ENCODE results near the gene ADRA1B.

ADRA1B gene

GRCh38 chr5:159915904-159916840 lies at the start of gene ADRA1B:
Gene ADRA1B (plus strand): TSS chr5:159916482. CDS start chr5:159916906, 424 bp downstream.
- peak; percentile 76 for DNase-seq (ENCODE audit: low read depth)

GRCh38 chr5:159873680-159874079 lies 42.6 kb upstream of the ADRA1B start:
- DNase-seq (ENCODE audit: low read depth), result peak; percentile 68

GRCh38 chr5:159874263-159874662 lies 42.0 kb upstream of the ADRA1B start:
- peak; percentile 59 for DNase-seq (ENCODE audit: low read depth)

GRCh38 chr5:159877016-159877415 lies 39.3 kb upstream of the ADRA1B start:
- no peak for DNase-seq (ENCODE audit: low read depth)

- no peak for DNase-seq (ENCODE audit: low read depth)
Measured at GRCh38 chr5:159877894-159878448, 38.3 kb upstream of the ADRA1B start.

GRCh38 chr5:159878988-159879471 lies 37.3 kb upstream of the ADRA1B start:
- peak; percentile 81 for DNase-seq (ENCODE audit: low read depth)

GRCh38 chr5:159880676-159881075 lies 35.6 kb upstream of the ADRA1B start:
- DNase-seq (ENCODE audit: low read depth), result no peak

GRCh38 chr5:159881967-159882366 lies 34.3 kb upstream of the ADRA1B start:
- DNase-seq (ENCODE audit: low read depth), result no peak

GRCh38 chr5:159883522-159883950 lies 32.7 kb upstream of the ADRA1B start:
- peak; percentile 76 for DNase-seq (ENCODE audit: low read depth)

GRCh38 chr5:159884917-159885620 lies 31.2 kb upstream of the ADRA1B start:
- DNase-seq (ENCODE audit: low read depth), result no peak

- DNase-seq (ENCODE audit: low read depth), result no peak
Measured at GRCh38 chr5:159886296-159886695, 30.0 kb upstream of the ADRA1B start.

GRCh38 chr5:159887050-159887449 lies 29.2 kb upstream of the ADRA1B start:
- DNase-seq (ENCODE audit: low read depth), result no peak

- DNase-seq (ENCODE audit: low read depth), result no peak
Measured at GRCh38 chr5:159888860-159889259, 27.4 kb upstream of the ADRA1B start.

- no peak for DNase-seq (ENCODE audit: low read depth)
Measured at GRCh38 chr5:159890141-159890540, 26.1 kb upstream of the ADRA1B start.

GRCh38 chr5:159891371-159891770 lies 24.9 kb upstream of the ADRA1B start:
- DNase-seq (ENCODE audit: low read depth), result no peak

- DNase-seq (ENCODE audit: low read depth), result no peak
Measured at GRCh38 chr5:159893040-159893695, 23.1 kb upstream of the ADRA1B start.

GRCh38 chr5:159894149-159894720 lies 22.0 kb upstream of the ADRA1B start:
- peak; percentile 62 for DNase-seq (ENCODE audit: low read depth)

- no peak for DNase-seq (ENCODE audit: low read depth)
Measured at GRCh38 chr5:159897786-159898393, 18.4 kb upstream of the ADRA1B start.

- DNase-seq (ENCODE audit: low read depth), result peak; percentile 82
Measured at GRCh38 chr5:159899067-159900049, 16.9 kb upstream of the ADRA1B start.

- DNase-seq (ENCODE audit: low read depth), result no peak
Measured at GRCh38 chr5:159901308-159901707, 15.0 kb upstream of the ADRA1B start.

All from iris pigment epithelial cell (primary cell).